Left lobe of liver (tissue), 2 donors: Measurements from ENCODE around the gene CACNA1C. TPM values are rescaled to one million over a fixed set of nuclear protein-coding genes. Genes with fewer than 3 reads are reported as not detected.

ENCODE experiments used
- ATAC-seq: fragments of 200-7000 bp; cut with Tn5 transposase; one replicate; pipeline ENCODE4 v1.9.1; 2020; ENCODE audit warnings: mild to moderate bottlenecking, moderate library complexity
- DNase-seq: peaks from one replicate; pipeline ENCODE4 v3.0.0-alpha.2; 2020; ENCODE audit warnings: low spot score
- total RNA-seq: library from RNA; stranded (reverse); gene quantifications from one replicate; pipeline ENCODE4 v1.2.1, GENCODE V29; 2021
- donor health status: DM: no; HTN: no; CAD: no; lungs with moderate emphysema.
- donor health status: DM: no; HTN: yes; CAD: no.

CACNA1C gene
- total RNA-seq, 1 donor from 2014 or later, result 0.83 TPM

- ATAC-seq (no peak), DNase-seq (peak; percentile 33)
Observed at GRCh38 chr12:2288875-2289274, 236.1 kb downstream of the CACNA1C start.

DNA sequence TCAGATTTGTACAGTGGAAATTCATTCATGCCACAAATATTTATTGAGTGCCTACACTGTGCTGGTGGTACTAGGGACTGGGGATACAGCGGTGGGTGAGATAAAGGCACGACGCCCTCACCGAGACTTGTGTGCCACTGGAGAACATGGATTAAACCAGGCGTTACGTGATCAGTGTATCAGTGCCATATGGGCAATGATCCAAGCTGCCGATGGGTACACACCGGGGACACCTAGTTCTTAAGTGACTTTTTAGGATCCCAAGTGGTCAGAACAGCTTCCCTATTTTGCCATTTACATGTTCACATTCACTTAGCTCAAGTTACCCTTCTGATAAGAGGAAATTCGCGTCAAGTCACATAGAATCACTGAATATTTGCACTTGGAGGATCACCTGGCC is 236.7 kb downstream of the CACNA1C start:
- DNase-seq, result peak; percentile 37

GRCh38 chr12:2290091-2290490 is 237.3 kb downstream of the CACNA1C start:
- peak; percentile 26 for DNase-seq
- no peak for ATAC-seq

More for the DNA sequence above, 236.7 kb downstream of the CACNA1C start:
- ATAC-seq, result no peak

DNA sequence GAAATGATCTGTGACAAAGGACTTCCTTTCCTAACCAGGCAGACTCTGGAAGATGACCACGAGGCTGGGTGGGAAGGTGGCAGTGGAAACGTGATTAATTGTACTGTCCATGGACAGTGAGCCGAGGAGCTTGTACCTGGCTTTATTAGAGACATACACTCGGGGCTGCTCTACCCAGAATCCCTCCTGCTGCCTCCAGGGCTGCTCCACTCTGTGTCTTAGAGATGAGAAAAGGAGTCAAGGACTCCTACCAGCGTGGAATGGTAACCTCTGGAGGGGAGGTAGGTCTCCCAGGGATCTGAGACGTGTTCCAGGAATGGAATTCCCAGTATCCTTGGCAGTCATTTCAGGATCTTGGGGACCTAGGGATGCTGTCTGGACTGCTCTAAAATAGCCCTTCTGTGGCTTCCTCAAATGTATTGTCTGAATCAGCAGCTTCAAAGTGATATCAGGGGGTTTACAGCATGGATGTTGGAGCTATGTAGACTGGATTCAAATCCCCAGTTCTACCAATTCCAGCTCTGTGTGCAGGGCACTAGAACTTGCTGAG is 237.8 kb downstream of the CACNA1C start:
- DNase-seq (peak; percentile 24), ATAC-seq (no peak)

GRCh38 chr12:2291182-2291832 is 238.5 kb downstream of the CACNA1C start:
- ATAC-seq (peak; percentile 94), DNase-seq (peak; percentile 48)

GRCh38 chr12:2291947-2292346 is 239.2 kb downstream of the CACNA1C start:
- DNase-seq (no peak), ATAC-seq (no peak)

GRCh38 chr12:2292560-2292959 is 239.8 kb downstream of the CACNA1C start:
- DNase-seq (no peak), ATAC-seq (no peak)

GRCh38 chr12:2294651-2295475 is 242.1 kb downstream of the CACNA1C start:
- no peak for ATAC-seq
- peak; percentile 41 for DNase-seq

- DNase-seq (peak; percentile 10), ATAC-seq (no peak)
Observed at GRCh38 chr12:2295941-2296461, 243.2 kb downstream of the CACNA1C start.

- DNase-seq (peak; percentile 8), ATAC-seq (no peak)
Observed at GRCh38 chr12:2297004-2297403, 244.2 kb downstream of the CACNA1C start.

GRCh38 chr12:2297658-2298057 is 244.9 kb downstream of the CACNA1C start:
- ATAC-seq (no peak), DNase-seq (no peak)

DNA sequence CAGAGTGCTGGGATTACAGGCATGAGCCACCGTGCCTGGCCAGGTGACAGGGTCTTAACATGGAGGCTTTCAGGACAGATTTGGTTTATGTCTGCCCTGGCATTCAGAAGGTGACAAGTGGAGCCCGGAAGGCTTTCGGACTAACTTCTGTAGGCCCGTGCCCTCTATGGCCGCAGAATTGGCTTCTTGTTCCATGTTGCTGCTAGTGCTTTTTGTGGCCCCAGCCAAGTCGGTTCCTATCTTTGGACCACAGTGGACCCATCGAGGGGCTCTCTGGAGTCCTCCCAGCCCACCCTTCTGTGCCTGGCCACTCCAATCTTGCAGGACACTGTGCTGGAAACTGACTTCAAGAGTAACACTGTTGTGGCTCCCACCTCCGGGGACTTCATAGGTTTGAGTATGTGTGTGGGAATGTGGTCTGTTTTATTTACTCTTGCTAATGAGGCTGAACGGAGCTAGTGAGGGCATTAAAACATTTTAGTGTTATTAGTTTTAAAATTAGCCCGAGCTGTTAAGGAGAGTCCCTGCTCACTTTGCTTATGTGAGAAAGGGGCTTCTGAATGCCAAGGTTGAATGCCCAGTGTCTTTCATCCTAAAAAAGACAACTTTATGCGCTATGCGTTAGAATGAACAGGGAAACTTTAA is 245.9 kb downstream of the CACNA1C start:
- no peak for DNase-seq
- ATAC-seq, result no peak

DNA sequence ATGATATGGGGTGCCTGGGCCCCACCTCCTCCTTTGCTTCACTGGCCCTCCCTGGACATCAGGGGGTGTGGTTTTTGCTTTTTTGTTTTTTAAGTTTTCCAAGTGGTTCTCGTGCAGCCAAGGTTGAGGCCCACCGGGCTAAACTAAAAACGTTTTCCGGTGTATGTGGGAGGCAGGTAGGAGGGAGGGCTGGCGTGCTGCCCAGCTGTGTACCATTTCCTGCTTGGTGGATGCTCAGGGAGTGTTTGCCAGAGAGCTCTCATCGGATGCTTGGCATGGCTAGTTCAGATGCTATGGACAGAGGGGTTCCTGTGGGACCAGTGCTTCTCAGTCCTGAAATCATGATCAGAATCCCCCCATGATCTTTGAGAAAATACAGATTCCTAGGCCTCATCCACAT is 246.4 kb downstream of the CACNA1C start:
- DNase-seq (no peak), ATAC-seq (no peak)

- ATAC-seq (no peak), DNase-seq (peak; percentile 2)
Observed at GRCh38 chr12:2300168-2300567, 247.4 kb downstream of the CACNA1C start.

- DNase-seq, result peak; percentile 34
- no peak for ATAC-seq
Observed at GRCh38 chr12:2300886-2301285, 248.1 kb downstream of the CACNA1C start.

GRCh38 chr12:2301531-2302461 is 249.0 kb downstream of the CACNA1C start:
- no peak for ATAC-seq

GRCh38 chr12:2302711-2303580 is 250.2 kb downstream of the CACNA1C start:
- DNase-seq (no peak), ATAC-seq (no peak)

More at GRCh38 chr12:2301531-2302461, 249.0 kb downstream of the CACNA1C start:
- peak; percentile 27 for DNase-seq

GRCh38 chr12:2304223-2304622 is 251.4 kb downstream of the CACNA1C start:
- ATAC-seq (no peak), DNase-seq (no peak)

GRCh38 chr12:2306012-2306411 is 253.2 kb downstream of the CACNA1C start:
- ATAC-seq (no peak), DNase-seq (no peak)
